PC-9 (cell line): ENCODE measurements around the gene KCNH2. TPM values are rescaled to one million over a fixed set of nuclear protein-coding genes. Genes with fewer than 3 reads are reported as not detected.

ENCODE experiments used
- BruUV-seq: library from RNA; stranded (reverse); fragments of 400-500 nt; replicated peaks from 2 replicates; lab custom pipeline; 2021; lab: Mats Ljungman, UMichigan
- CTCF ChIA-PET: fragments of 300-600 bp; sonication (Branson Sonifier 250); formaldehyde crosslinking; loops from one replicate; lab custom pipeline; 2022; ENCODE audit warnings: antibody characterized with exemption; lab: Charles Lee
- POLR2A ChIA-PET: fragments of 300-600 bp; sonication (Branson Sonifier 250); formaldehyde crosslinking; loops from one replicate; lab custom pipeline; 2022; ENCODE audit warnings: antibody characterized with exemption; ENCODE audit not compliant: unreplicated experiment; lab: Charles Lee
- DNase-seq, 2 experiments: peaks; one replicate each; pipeline versions ENCODE4 v3.0.0 to v3.0.0-alpha.2; 2015 to 2022; ENCODE audit warnings: mixed read lengths in 1 of 2
- H2AFZ ChIP-seq: fragments of 200-600 bp; sonication (generic); 2 replicates; pipeline ENCODE4 v1.8.1; 2017; ENCODE audit warnings: antibody characterized with exemption
- H3F3A ChIP-seq: fragments of 200-600 bp; sonication (generic); 2 replicates; pipeline ENCODE4 v1.8.1; 2017; ENCODE audit warnings: antibody characterized with exemption, mild to moderate bottlenecking, low read depth; ENCODE audit not compliant: insufficient read depth
- H3K27ac ChIP-seq: fragments of 200-600 bp; sonication (generic); 2 replicates; pipeline ENCODE4 v1.6.1; 2016; ENCODE audit warnings: mixed run types
- H3K27me3 ChIP-seq: fragments of 200-600 bp; sonication (generic); 2 replicates; pipeline ENCODE4 v1.6.1; 2016; ENCODE audit warnings: low read depth, mixed run types; ENCODE audit not compliant: insufficient read depth
- H3K36me3 ChIP-seq: fragments of 200-600 bp; sonication (generic); 2 replicates; pipeline ENCODE4 v1.6.1; 2016; ENCODE audit warnings: low read depth, mixed run types
- H3K4me1 ChIP-seq: fragments of 200-600 bp; sonication (generic); replicated peaks from 2 replicates; pipeline ENCODE4 v1.6.1; 2016; ENCODE audit warnings: mixed run types; ENCODE audit not compliant: insufficient read depth
- H3K4me2 ChIP-seq: fragments of 200-600 bp; sonication (generic); 2 replicates; pipeline ENCODE4 v1.6.1; 2017; ENCODE audit warnings: mixed run types
- H3K4me3 ChIP-seq: fragments of 200-600 bp; sonication (generic); 2 replicates; pipeline ENCODE4 v1.6.1; 2016; ENCODE audit warnings: mixed run types
- H3K79me2 ChIP-seq: fragments of 200-600 bp; sonication (generic); 2 replicates; pipeline ENCODE4 v1.6.1; 2017; ENCODE audit warnings: low read depth, mixed run types
- H3K9me2 ChIP-seq: fragments of 200-600 bp; sonication (generic); 2 replicates; pipeline ENCODE4 v1.8.1; 2017; ENCODE audit warnings: mild to moderate bottlenecking; ENCODE audit not compliant: insufficient read depth
- H3K9me3 ChIP-seq: fragments of 200-600 bp; sonication (generic); 2 replicates; pipeline ENCODE4 v1.8.1; 2016; ENCODE audit warnings: low read depth; ENCODE audit not compliant: insufficient read depth
- H4K20me1 ChIP-seq: fragments of 200-600 bp; sonication (generic); 2 replicates; pipeline ENCODE4 v1.8.1; 2017; ENCODE audit not compliant: insufficient read depth
- EZH2 ChIP-seq: fragments of 200-600 bp; sonication (generic); IDR thresholded peaks from 2 replicates; pipeline ENCODE4 v1.8.0; 2017; ENCODE audit warnings: antibody characterized with exemption, low read depth
- intact Hi-C: fragments of 100-400 bp; cut with micrococcal nuclease; formaldehyde crosslinking; loops from one replicate; pipeline ENCODE4 v1.10.0; 2022; ENCODE audit not compliant: unreplicated experiment
- total RNA-seq: library from RNA; stranded (reverse); gene quantifications from 2 replicates; pipeline ENCODE4 v1.2.3, GENCODE V29; 2021
- TF ChIP-seq, protein P1 (sequence below): fragments of 200-600 bp; sonication (generic); conservative IDR thresholded peaks from 2 replicates; pipeline ENCODE4 v1.6.1; 2017; ENCODE audit warnings: mixed run types, antibody characterized with exemption, mild to moderate bottlenecking, moderate library complexity

Gene KCNH2
- total RNA-seq, 1 experiment from 2014 or later = 1.5 TPM

DNA sequence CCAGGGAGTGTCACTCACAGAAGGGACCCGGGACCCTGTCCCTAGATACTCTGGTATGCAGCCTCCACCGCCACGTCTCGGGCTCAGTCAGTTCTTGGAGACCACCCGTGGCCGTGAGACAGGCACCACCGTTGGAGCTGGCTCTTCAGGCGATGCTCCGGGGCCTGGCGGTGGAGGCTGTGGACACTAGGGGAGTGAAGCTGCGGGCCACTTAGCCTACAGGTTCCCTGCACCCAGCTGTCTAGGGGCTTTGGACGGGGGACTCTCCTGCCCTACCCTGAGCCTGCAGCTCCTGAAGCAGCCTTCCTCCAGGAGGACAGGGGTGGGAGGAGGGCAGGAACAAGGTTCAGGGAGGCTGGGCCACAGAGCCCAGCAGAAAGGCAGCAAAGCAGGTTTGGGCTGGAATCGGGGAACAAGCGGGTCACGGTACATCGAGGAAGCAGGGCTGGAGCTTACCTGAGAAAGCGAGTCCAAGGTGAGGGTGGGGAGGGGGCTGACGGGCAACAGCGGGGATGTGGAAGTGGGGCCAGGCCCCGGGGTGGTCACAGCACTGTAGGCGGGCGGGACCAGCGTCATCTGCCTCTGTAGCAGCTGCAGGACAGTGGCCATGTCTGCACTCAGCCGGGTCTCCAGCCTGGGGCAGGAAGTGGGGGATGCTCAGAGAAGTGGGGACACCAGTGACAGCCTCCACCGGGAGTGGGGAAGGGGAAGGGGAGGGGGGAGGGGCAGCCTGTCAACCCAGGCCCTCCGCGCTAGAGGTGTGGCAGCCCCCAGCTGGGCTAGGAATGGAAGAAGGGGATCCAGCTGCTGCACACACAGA, 31.5 kb downstream of the KCNH2 start:
- TF ChIP-seq, protein P1, sequence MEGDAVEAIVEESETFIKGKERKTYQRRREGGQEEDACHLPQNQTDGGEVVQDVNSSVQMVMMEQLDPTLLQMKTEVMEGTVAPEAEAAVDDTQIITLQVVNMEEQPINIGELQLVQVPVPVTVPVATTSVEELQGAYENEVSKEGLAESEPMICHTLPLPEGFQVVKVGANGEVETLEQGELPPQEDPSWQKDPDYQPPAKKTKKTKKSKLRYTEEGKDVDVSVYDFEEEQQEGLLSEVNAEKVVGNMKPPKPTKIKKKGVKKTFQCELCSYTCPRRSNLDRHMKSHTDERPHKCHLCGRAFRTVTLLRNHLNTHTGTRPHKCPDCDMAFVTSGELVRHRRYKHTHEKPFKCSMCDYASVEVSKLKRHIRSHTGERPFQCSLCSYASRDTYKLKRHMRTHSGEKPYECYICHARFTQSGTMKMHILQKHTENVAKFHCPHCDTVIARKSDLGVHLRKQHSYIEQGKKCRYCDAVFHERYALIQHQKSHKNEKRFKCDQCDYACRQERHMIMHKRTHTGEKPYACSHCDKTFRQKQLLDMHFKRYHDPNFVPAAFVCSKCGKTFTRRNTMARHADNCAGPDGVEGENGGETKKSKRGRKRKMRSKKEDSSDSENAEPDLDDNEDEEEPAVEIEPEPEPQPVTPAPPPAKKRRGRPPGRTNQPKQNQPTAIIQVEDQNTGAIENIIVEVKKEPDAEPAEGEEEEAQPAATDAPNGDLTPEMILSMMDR = no peak
- no peak for TF ChIP-seq EZH2
- no peaks in the 10 kb centered on the region for H3K9me3 ChIP-seq
- no peak overlapping the region for H2AFZ ChIP-seq
- H3F3A ChIP-seq = no peaks in the 10 kb centered on the region
- no peaks in the 10 kb centered on the region for H3K9me2 ChIP-seq
- H3K4me2 ChIP-seq = no peak overlapping the region
- H3K4me1 ChIP-seq = no peaks in the 10 kb centered on the region
- ChIA-PET POLR2A (no interaction called here), CTCF (interaction anchor here (0.6 kb wide), 1 partner anchor 138 kb away, joined by 3 read pairs; no protein-coding TSS in a partner anchor)
- BruUV-seq = no TSS peak
- no peaks in the 10 kb centered on the region for H3K79me2 ChIP-seq
- H3K4me3 ChIP-seq = no peak overlapping the region
- H3K27ac ChIP-seq = no peak overlapping the region
- H3K27me3 ChIP-seq = peaks cover 82% of the 10 kb centered on the region
- no peak for DNase-seq
- intact Hi-C loops = no loop called here
- no peaks in the 10 kb centered on the region for H3K36me3 ChIP-seq
- no peaks in the 10 kb centered on the region for H4K20me1 ChIP-seq

DNA sequence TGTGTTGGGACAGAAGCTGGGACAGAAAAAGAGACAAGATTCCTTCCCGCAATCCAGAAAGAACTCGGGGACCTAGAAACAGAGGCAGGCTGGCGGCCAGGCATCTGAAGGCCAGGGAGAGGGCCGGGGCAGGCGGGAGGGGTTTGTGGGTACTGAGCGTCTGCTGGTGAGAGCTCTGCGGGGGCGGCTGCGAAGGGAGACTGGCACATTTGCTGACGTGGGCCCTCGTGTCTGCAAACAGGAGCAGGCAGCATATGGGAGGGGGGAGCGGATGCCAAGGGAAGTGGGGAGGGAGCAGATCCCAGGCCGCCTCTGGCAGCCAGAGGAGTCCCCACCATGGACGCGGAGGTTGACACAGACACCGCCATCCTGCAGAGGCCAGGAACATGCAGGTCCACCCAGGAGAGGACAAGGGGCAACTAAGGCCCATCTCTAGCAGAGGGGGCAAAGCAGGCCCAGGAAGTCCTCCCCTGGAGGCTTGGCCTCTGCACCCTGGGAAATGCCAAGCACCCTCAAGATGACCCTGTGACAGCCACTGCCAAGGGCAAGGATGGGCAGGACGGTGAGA, 32.2 kb downstream of the KCNH2 start:
- POLR2A ChIA-PET = no interaction called here
- DNase-seq = no peak
- BruUV-seq = no TSS peak
- H3K36me3 ChIP-seq = no peaks in the 10 kb centered on the region
- no peaks in the 10 kb centered on the region for H3K4me1 ChIP-seq
- peaks cover 82% of the 10 kb centered on the region for H3K27me3 ChIP-seq
- no peak overlapping the region for H2AFZ ChIP-seq
- H3K4me3 ChIP-seq = no peak overlapping the region
- H4K20me1 ChIP-seq = no peaks in the 10 kb centered on the region
- no peaks in the 10 kb centered on the region for H3K9me3 ChIP-seq
- TF ChIP-seq, protein P1 = no peak
- TF ChIP-seq EZH2 = no peak
- no peaks in the 10 kb centered on the region for H3K79me2 ChIP-seq
- H3K4me2 ChIP-seq = no peak overlapping the region
- intact Hi-C loops = no loop called here
- no peaks in the 10 kb centered on the region for H3F3A ChIP-seq
- no peak overlapping the region for H3K27ac ChIP-seq
- CTCF ChIA-PET = interaction anchor here (0.6 kb wide), 1 partner anchor 139 kb away, joined by 3 read pairs; no protein-coding TSS in a partner anchor
- no peaks in the 10 kb centered on the region for H3K9me2 ChIP-seq

DNA sequence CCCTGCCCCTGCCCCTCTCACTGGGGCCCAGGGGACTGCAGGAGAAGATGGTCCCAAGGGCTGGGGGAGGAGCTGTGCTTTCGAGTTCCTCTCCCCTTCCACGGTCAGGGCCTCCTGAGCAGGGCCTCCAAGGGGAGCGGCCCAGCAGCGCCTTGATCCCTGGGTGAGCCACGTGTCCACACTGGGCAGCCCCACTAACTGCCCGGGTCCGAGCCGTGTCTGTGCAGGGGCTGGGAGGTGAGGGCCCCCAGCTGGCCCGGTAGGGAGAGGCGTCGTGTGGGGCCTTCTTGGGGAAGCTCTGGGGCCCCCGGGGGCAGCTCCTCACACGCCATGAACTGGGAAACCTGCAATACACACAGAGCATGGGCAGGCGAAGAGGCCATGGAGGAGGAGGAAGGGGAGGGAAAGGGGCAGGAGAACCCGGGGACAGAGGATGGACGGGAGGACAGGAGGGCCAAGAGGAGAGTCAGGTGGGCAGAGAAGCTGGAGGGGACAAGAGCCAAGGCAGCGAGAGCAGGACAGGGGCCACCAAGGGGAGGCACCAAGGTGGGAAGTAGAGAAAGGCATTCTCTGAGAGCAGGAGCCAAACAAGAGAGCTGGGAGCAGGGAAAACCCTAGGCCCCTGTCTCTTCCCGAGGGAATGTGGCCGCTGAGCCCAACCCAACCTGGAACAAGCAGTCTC, 32.8 kb downstream of the KCNH2 start:
- Histone ChIP-seq H3F3A (no peaks in the 10 kb centered on the region), H3K4me1 (no peaks in the 10 kb centered on the region), H3K79me2 (no peaks in the 10 kb centered on the region), H4K20me1 (no peaks in the 10 kb centered on the region), H3K9me3 (no peaks in the 10 kb centered on the region), H3K27me3 (peaks cover 84% of the 10 kb centered on the region), H3K9me2 (no peaks in the 10 kb centered on the region), H3K36me3 (no peaks in the 10 kb centered on the region), H3K4me3 (no peak overlapping the region), H2AFZ (no peak overlapping the region), H3K27ac (no peak overlapping the region), H3K4me2 (no peak overlapping the region)
- POLR2A ChIA-PET = no interaction called here
- intact Hi-C loops = no loop called here
- BruUV-seq = no TSS peak
- TF ChIP-seq, protein P1 = no peak
- no peak for TF ChIP-seq EZH2
- CTCF ChIA-PET = no interaction called here
- DNase-seq = no peak
